ENCODE measurements around the gene CPT1C.

CPT1C gene

GRCh38 chr19:49683814-49684250, 7.1 kb upstream of the CPT1C start:
- no peak for DNase-seq

GRCh38 chr19:49684251-49684982, 6.5 kb upstream of the CPT1C start:
- peak in 2 of 4 experiments; percentile 36 to 46 for DNase-seq

GRCh38 chr19:49684983-49685553, 5.8 kb upstream of the CPT1C start:
- no peak for DNase-seq

GRCh38 chr19:49685845-49686332, 5.0 kb upstream of the CPT1C start:
- DNase-seq = no peak

- DNase-seq = no peak
Measured at GRCh38 chr19:49686503-49687088, 4.3 kb upstream of the CPT1C start.

DNA sequence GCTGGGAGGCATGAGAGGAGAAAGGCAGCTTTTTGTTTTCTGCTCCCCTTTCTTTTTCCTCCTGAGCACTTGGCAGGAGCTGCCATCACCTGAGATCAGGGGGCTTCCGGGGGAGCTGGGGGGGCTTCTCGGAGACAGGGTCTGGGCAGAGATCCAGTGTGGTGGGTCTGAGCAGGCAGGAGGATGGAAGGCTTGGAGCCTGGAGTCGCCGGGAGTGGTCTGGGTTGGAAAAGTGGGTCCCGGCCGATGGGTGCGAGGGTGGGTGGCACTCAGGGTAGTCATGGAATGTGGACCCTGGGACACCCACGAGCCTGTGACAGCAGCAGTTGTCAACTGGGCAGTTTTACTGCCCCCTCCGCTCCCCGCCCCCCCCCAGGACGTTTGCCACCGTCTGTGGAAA, 3.8 kb upstream of the CPT1C start:
- no peak for DNase-seq

- peak; percentile 41 to 73 (median 62) for DNase-seq
Measured at GRCh38 chr19:49687566-49688316, 3.2 kb upstream of the CPT1C start.

DNA sequence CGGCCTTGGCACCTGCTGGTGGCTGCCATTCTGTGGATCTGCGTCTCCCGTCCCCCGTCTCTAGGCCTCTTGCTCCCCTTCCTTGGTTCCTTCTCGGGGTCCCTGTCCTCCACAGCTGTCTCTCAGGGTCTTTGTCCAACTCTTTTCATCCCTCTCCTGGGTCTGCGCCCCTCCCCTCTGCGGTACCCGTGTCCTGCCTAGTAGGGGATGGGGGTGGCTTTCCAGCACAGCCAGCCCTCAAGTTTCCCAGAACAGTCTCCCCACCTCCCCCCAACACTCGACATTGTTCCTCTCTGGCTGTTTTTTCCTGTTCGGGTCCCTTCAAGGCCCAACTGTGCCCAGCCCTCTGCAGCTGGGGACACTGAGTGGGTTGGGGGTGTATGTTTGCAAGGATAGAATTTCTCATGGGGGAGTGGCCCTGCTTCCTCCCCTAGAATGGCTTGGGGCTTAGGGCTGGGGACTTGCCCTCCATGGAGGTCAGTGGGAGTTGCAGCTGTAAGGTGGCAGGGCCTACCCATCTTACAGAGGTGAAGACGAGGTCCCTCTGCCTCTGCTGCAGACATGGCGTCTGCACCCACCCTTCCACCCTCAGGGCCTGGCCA, 2.3 kb upstream of the CPT1C start:
- no peak for DNase-seq

DNA sequence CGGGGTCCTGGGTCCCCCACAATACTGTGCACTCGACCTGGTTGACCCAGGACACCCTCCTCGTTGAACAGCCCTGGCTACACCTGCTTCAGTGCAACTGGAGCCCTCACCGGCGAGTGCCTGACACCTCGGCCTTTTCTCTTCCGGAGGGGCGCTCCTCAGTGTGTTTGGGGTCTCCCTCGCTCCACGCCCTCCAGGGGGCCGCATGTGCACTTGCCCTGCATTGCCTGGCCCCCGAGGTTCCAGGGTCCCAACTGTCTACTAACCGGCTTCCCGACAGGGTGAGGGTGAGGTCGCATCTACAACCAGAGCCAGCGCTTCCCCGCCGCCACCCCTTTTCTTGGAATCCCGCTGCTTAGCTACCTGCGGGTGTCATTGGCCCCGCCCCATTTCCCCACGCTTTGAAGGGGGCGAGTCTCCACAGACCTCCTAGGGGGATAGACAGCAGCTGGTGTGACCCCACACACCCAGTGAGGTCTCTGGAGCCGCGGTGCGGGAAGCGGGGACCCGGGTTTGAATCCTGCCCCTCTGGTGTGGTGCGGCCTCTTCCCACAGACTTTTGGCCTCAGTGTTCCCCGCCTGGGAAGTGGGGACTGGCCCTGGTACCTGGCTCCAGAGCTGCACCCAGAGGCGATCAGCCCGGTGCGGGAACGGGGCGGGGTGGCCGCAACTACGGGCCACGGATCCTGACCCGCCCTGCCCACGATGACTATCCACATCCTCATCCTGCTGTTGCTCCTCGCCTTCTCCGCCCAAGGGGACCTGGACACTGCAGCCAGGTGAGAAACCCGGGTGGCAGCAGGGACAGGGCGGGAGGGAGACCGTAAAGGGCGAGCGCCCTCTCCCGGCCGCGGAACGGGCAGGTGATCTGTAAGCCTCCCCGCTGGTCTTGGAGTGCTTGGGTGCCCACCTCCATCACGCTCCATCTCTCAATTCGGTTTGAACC, 1.5 kb upstream of the CPT1C start, which contains the start of gene ADM5:
Gene ADM5, plus strand, starts transcription at position 462 of the 946 bp plus-strand sequence. Its CDS starts 244 bp downstream, at position 706.
- no peak for DNase-seq

DNA sequence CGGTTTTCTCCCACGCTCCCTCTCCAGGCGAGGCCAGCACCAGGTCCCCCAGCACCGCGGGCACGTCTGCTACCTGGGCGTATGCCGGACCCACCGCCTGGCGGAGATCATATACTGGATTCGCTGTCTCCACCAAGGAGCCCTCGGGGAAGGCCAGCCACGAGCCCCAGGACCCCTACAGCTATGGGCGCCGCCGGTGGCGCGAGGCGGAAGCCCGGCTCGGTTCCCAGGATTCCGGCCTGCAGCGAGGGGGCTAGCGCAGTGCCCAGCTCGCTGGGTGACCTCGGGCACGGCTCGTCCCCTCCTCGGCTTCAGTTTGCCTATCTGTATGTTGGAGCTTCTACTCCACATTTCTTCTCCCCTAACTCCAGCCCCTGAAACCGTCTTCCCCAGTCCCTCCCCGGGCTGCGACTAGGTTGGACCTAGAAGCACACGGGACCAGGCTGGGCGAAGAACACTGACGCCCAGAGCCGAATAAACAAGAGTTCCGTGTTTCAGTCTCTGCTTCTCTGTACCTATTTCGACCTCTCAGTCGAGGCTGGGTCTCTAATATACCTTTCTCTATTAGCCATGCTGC, 749 bp upstream of the CPT1C start:
- no peak for DNase-seq

- peak in 3 of 4 experiments; percentile 38 to 58 (median 50) for DNase-seq
Measured at GRCh38 chr19:49691243-49692146, 579 bp downstream of the CPT1C start.

DNA sequence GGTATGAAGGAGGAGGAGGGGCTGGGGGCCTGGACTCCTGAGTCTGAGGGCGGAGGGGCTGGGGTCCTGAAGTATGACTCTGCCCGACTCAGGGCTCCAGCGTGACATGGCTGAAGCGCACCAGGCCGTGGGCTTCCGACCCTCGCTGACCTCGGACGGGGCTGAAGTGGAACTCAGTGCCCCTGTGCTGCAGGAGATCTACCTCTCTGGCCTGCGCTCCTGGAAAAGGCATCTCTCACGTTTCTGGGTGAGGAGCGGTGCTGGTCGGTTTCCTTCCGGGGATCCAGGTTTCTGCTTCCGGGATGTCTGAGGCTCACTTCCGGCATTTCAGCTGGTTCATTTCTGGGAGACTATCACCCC, 1.2 kb downstream of the CPT1C start:
- DNase-seq = no peak

DNA sequence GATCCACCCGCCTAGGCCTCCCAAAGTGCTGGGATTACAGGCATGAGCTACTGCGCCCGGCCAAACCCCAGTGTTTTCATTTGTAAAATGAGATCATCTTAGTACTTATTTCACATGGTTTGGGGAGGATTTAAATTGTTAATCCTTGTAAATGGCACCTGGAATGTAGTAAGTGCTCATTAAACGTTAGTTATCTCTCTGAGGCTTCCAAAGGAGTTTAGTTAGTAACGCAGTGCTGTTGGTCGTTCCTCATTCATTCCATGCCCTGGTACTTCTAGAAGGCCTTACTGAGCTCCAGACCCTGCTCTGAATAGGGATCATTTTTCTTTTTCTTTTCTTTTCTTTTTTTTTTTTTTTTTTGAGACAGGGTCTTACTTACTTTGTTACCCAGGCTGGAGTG, 5.2 kb downstream of the CPT1C start:
- no peak for DNase-seq

DNA sequence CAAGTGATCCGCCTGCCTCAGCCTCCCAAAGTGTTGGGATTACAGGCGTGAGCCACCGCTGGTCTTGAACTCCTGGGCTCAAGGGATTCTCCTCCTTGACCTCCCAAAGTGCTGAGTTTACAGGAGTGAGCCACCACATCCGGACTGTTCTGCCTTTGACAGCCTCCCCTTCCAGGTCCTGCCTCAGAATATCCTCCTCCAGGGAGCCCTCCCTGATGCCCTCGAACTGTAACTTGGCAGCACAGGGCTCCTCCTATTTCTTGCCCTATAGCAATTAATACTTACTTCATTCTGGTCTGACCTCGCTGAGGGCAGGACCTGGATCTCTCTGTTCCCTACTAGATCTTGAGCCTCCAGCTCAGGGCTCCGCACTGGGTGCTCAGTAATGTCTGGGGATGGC, 5.9 kb downstream of the CPT1C start:
- DNase-seq = no peak

DNA sequence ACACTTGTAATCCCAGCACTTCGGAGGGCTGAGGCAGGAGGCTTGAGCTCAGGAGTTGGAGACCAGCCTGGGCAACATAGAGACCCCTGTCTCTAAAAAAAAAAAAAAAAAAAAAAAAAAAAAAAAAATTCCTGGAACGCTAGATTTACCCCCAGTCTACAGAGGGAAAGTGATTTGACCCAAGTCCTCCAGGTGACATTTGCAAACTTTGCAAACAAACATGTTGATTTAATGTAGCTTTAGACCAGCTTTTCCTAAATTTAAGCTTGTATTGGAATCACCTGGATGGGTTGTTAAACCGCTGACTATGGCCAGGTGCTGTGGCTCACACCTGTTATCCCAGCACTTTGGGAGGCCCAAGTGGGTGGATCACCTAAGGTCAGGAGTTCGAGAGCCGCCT, 8.4 kb downstream of the CPT1C start:
- DNase-seq = no peak

GRCh38 chr19:49700563-49700962, 9.6 kb downstream of the CPT1C start:
- DNase-seq = no peak

DNA sequence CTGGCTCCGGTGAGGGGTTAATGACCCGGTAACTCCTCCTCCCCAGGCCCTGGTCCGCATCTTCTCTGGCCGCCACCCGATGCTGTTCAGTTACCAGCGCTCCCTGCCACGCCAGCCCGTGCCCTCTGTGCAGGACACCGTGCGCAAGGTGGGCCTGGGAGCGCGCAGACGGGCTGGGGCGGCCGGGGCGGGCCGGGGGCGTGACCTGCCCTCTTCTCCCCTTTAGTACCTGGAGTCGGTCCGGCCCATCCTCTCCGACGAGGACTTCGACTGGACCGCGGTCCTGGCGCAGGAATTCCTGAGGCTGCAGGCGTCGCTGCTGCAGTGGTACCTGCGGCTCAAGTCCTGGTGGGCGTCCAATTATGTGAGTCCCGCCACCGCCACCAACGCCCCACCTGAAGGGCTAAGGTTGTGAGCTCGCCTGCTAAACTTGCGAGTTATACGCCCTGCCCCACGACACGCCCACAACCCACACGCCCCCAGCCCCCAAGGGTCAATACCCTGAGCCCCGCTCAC, 10.4 kb downstream of the CPT1C start:
- no peak for DNase-seq

DNA sequence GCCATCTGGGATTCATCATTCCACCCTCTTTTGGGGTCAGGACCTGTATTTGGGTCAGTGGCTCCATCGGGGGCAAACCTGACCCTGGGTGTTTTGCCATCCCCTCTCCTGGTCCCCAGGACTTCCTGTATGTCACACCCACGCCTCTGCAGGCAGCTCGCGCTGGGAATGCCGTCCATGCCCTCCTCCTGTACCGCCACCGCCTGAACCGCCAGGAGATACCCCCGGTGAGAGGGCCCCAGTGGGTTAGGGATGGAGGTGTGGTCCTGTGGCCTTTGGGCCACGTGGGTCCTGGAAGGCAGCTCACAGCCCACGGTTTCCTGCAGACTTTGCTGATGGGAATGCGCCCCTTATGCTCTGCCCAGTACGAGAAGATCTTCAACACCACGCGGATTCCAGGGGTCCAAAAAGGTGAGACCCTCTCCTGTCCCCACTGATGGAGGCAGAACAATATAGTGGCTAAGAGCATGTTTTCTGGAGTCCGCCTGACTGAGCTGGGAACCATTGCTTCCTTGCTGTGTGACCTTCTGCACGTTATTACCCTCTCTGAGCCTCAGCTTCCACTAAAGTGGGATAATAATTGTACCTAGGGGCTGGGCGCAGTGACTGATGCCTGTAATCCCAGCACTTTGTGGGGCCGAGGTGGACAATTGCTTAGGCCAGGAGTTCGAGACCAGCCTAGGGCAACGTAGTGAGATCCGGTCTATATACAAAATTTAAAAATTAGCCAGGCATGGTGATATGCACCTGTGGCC, 14.1 kb downstream of the CPT1C start:
- no peak for DNase-seq

- no peak for DNase-seq
Measured at GRCh38 chr19:49705919-49706318, 15.0 kb downstream of the CPT1C start.

Data from suppressor macrophage (primary cell).